MM.1S (cell line): ENCODE measurements around the gene SESN2.

Source experiments
- CTCF ChIP-seq: fragments of 300-600 bp; sonication (generic); IDR thresholded peaks from 2 replicates; pipeline ENCODE4 v1.5.1; 2016; ENCODE audit warnings: antibody characterized with exemption, low read length, mixed read lengths
- EZH2phosphoT487 ChIP-seq: fragments of 300-600 bp; sonication (generic); IDR thresholded peaks from 2 replicates; pipeline ENCODE4 v1.6.1; 2018; ENCODE audit warnings: antibody characterized with exemption, low read length

- no peak for TF ChIP-seq EZH2phosphoT487
- TF ChIP-seq CTCF, result no peak
Measured at GRCh38 chr1:28239004-28239403, 20.3 kb upstream of the SESN2 start.
